HG02571 (cell line): Measurements from ENCODE around the gene GLIS2.

Experiments used
- ATAC-seq: cut with Tn5 transposase; IDR thresholded peaks from one replicate; pipeline ENCODE4 v1.9.1; 2021; ENCODE audit warnings: mild to moderate bottlenecking, moderate library complexity; ENCODE audit not compliant: unreplicated experiment

Gene GLIS2

GRCh38 chr16:4350365-4350786 is 34.5 kb downstream of the GLIS2 start:
- peak; percentile 12 for ATAC-seq

- ATAC-seq, result peak; percentile 65
Observed at GRCh38 chr16:4350787-4351659, 35.2 kb downstream of the GLIS2 start, which contains the start of gene PAM16. TSS of gene PAM16 (minus strand) at chr16:4351321. CDS start at chr16:4351234, 87 bp downstream.

DNA sequence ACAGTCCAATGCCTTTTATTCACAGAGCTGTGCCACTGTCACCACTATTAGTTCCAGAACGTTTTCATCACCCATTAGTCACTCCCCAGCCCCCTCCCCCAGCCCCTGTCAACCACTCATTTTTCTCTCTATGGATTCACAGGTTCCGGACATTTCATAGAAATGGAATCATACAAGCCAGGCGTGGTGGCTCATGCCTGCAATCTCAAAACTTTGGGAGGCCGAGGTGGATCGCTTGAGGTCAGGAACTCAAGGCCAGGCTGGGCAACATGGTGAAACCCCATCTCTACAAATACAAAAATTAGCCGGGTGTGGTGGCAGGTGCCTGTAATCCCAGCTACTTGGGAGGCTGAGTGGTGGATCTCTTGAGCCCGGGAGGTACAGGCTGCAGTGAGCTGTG is 36.0 kb downstream of the GLIS2 start:
- ATAC-seq, result no peak

- ATAC-seq, result no peak
Observed at GRCh38 chr16:4352843-4353242, 37.0 kb downstream of the GLIS2 start.

DNA sequence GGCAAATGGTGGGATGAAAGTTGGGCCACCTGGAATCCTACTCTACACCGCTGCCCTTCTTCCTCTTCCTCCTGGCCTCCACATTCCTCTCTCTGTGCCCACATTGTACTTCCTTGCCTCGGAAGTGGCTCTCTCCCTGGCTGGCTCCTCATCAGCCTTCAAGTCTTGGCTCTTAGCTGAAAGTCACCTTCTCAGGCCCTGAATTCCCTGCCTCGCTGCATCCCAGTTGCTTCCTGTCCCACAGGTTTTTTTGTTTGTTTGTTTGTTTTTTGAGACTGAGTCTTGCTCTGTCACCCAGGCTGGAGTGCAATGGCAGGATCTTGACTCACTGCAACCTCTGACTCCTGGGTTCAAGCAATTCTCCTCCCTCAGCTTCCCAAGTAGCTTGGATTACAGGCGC is 37.8 kb downstream of the GLIS2 start:
- no peak for ATAC-seq

GRCh38 chr16:4354512-4355409 is 38.9 kb downstream of the GLIS2 start:
- ATAC-seq, result no peak

DNA sequence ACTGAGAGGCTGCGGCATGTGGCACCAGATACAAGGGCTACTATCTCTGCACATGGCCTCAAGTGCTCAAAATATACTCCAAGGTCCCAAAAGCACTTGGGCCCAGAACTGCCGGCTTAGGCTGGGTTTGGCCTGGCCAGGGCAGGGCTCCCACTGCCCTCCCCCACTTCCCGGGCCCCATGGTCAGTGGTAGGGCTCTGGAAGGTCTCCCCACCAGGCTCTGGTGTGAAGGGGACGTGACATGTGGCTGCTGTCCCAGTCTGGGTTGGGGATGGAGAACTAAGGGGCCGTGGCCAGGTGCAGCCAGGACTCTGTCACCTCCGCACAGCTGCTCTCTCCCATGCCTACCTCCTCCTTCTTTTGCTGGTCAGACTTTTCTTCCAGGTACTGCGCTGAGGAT is 41.0 kb downstream of the GLIS2 start:
- ATAC-seq, result no peak

- ATAC-seq, result no peak
Observed at GRCh38 chr16:4358236-4358635, 42.4 kb downstream of the GLIS2 start.

DNA sequence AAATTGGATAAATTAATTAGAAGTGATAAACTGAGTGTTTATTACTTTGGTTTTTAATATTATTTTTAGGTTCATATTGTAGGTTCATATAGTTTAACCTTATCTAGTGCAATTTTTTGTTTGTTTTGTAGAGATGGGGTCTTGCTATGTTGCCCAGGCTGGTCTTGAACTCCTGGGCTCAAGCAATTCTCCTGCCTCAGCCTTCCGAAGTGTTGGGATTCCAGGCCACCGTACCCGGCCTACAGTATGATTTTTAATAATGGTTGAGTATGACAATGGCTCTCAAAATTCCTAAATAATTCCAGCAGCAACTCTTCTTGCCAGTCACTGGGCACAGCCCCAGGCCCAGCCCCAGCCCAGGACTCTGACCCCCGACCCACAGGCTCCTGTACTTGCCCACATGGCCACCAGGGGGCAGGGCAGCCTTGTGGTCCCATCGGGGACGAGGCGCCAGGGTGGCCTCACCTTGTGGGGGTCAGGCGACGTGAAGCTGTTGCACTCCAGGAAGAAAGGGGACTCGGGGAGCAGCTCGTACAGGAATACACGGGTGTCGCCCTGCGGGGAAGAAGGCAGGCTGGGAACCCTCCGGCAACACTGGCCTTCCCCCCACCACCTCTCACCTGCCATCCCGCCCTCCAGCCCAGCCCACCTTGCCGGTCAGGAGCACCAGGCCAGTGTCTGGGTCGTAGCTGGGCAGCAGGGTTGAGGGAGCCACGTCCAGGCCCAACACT is 43.1 kb downstream of the GLIS2 start:
- ATAC-seq, result no peak

DNA sequence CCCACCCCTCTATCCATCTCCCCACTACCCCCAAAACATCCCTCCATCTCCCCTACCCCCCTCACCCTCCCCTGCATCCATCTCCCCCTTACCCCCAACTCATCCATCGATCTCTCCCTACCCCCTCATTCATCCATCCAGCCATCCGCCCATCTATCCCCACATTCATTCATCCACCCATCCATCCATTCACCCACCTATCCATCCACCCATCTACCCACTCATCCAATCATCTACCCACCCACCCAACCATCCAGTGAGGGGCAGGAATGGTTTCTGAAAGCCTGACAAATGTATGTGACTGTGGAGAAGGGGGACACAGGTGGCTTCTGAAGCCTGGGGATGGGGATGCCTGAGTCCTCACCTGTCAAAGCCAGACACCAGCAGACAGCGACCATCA is 44.0 kb downstream of the GLIS2 start:
- no peak for ATAC-seq

GRCh38 chr16:4360538-4361021 is 44.7 kb downstream of the GLIS2 start:
- no peak for ATAC-seq

DNA sequence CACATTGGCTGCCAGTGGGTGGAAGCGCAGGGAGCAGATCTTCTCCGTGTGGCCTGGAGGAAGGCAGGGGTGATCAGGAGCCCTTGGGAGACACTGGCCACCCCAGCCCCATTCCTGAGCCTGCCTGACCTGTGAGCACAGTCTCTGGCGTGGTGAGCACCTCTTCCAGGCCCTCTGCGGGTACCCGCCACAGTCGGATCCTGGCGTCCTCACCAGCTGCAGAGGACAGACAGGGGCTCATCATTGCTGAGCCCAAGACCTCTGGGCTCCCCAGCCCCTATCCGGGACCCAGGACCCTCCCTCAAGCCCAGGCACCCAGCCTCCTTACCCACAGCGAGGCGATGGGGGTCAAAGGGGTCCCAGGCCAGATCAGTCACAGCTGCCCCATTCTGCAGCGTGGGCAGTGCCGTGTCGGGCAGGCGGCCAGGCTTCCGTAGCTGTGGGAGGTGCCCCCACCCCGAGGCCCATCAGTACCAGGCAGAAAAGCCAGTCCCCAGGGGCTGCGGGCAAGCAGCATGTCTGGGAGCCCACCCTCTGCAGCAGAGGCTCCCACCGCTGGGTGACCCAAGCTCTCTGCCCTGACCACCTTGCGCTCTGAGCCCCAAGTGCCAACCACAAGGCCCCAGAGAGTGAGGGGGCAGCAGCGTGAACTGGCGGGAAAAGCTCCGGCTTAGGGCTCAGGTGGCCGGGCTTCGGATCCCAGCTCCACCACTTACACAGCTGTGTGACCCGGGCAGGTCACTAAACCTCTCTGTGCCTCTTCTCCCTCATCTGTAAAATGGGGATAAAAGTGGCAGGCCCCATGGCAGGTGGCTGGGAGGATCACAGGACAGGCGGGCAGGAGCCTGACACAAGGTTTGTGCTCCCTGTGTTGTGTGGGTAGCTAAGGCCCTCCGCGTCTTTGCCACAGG is 45.4 kb downstream of the GLIS2 start:
- ATAC-seq, result no peak

- ATAC-seq, result no peak
Observed at GRCh38 chr16:4361944-4362311, 46.1 kb downstream of the GLIS2 start.

DNA sequence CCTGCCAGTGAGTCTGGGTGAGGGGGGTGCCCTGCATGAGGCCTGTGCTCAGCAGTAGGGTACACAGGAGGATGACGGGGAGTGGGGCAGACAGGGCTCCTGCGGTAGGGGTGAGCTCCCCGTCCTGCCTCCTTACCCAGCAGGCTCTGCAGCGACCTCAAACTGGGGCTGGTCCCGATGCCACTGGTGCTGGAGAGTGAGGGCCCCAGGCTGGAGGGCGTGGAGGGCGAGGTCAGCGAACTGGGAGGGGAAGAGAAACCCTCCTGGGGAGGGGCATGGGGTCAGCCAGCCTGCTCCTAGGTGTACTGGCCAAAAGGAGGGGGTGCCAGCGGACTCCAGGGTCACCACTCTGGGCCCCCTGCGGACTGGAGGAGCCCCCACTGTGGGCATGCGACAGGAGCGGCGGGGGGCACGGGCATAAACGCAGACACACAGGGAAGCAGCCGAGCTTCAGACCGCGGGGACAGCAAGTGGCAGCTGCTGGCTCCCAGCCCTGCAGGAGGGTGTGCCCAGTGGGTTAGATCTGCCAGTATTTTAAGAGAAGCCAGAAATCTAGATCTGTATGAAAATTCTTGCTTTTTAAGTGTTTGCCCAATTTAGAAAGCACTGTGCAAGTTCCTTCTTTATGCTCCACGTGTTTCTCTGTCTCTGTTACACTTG is 46.7 kb downstream of the GLIS2 start:
- ATAC-seq, result no peak

GRCh38 chr16:4364196-4365013 is 48.5 kb downstream of the GLIS2 start:
- no peak for ATAC-seq

DNA sequence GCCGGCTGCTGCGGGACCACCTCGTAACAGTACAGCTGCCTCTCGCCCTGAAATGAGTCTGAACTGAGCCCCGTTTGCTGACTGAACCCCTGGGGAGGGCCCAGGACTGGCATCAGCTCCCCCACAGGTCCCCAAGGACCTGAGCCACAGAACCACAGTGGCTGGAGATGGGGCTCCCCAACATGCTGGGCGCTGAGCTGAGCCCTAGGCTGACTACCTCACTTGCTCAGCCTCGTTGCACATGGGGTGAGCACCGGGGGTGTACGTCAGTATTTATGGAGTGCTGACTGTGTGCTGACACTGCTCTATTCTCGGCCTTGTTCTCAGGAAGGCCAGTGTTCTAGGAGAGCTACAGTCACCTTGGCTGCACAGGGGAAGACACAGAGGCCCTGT is 49.1 kb downstream of the GLIS2 start:
- peak; percentile 51 for ATAC-seq

- ATAC-seq, result no peak
Observed at GRCh38 chr16:4365615-4366014, 49.7 kb downstream of the GLIS2 start.

DNA sequence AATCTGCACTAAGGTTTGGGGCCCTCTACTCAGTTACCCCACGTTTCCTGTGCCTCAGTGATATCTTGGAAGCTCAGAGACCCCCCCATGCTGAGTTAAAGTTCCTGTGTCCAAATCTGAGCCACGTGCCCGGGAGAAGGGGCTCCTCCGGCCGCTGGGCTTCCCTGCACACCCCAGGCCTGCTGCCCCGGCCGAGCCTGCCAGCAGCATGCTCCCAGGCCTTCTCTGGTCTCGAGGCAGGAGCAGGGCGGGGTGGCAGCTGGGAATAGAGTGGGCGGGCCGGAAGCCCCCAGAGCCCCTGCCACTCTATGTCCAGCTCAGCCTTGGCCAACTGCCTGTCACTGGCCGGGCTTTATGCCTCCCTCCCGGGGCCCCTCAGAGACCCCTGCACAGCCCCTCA is 50.1 kb downstream of the GLIS2 start:
- ATAC-seq, result no peak
